Measurements from ENCODE around the gene TRIP12.
"Not testable (repeated sequence)": the region's sequence is repeated elsewhere in the genome, so short reads cannot be mapped to it uniquely, and the experiment has no call there.

The TRIP12 gene

GRCh38 chr2:229757462-229757861 is 164.3 kb downstream of the TRIP12 start:
- not testable (repeated sequence) for DNase-seq

GRCh38 chr2:229752970-229753729 is 168.7 kb downstream of the TRIP12 start:
- DNase-seq, result no peak

GRCh38 chr2:229749779-229750178 is 172.0 kb downstream of the TRIP12 start:
- DNase-seq, result no peak

- DNase-seq, result no peak
Observed at GRCh38 chr2:229748950-229749349, 172.9 kb downstream of the TRIP12 start.

GRCh38 chr2:229742691-229743090 is 179.1 kb downstream of the TRIP12 start:
- DNase-seq, result not testable (repeated sequence)

GRCh38 chr2:229740279-229740678 is 181.5 kb downstream of the TRIP12 start:
- DNase-seq, result no peak

- DNase-seq, result no peak
Observed at GRCh38 chr2:229738024-229738625, 183.7 kb downstream of the TRIP12 start.

- DNase-seq, result no peak
Observed at GRCh38 chr2:229734410-229734809, 187.4 kb downstream of the TRIP12 start.

- DNase-seq, result no peak
Observed at GRCh38 chr2:229733611-229734245, 188.1 kb downstream of the TRIP12 start.

GRCh38 chr2:229732897-229733296 is 188.9 kb downstream of the TRIP12 start:
- no peak for DNase-seq

- DNase-seq, result no peak
Observed at GRCh38 chr2:229731916-229732315, 189.9 kb downstream of the TRIP12 start.

GRCh38 chr2:229731363-229731762 is 190.4 kb downstream of the TRIP12 start:
- DNase-seq, result no peak

GRCh38 chr2:229728370-229728769 is 193.4 kb downstream of the TRIP12 start:
- no peak for DNase-seq

- no peak for DNase-seq
Observed at GRCh38 chr2:229726643-229727042, 195.2 kb downstream of the TRIP12 start.

- DNase-seq, result no peak
Observed at GRCh38 chr2:229725716-229726574, 195.9 kb downstream of the TRIP12 start.

- DNase-seq, result not testable (repeated sequence)
Observed at GRCh38 chr2:229723192-229723591, 198.6 kb downstream of the TRIP12 start.

- no peak for DNase-seq
Observed at GRCh38 chr2:229719926-229720647, 201.7 kb downstream of the TRIP12 start.

- no peak for DNase-seq
Observed at GRCh38 chr2:229718057-229718456, 203.8 kb downstream of the TRIP12 start.

GRCh38 chr2:229715895-229716507 is 205.8 kb downstream of the TRIP12 start:
- DNase-seq, result no peak

- DNase-seq, result no peak
Observed at GRCh38 chr2:229714736-229715541, 206.9 kb downstream of the TRIP12 start.
